Left ventricle myocardium inferior (tissue), 1 donor: ENCODE data around the gene IL31. TPM values are rescaled to one million over a fixed set of nuclear protein-coding genes. Genes with fewer than 3 reads are reported as not detected.

ENCODE experiments used
- DNase-seq: peaks from one replicate; pipeline ENCODE4 v3.0.0-alpha.2; 2020
- H3K27ac ChIP-seq: fragments of 200-600 bp; replicated peaks from 2 replicates; pipeline ENCODE4 v1.8.0; 2021
- H3K27me3 ChIP-seq: fragments of 200-600 bp; 2 replicates; pipeline ENCODE4 v1.8.0; 2021; ENCODE audit warnings: low read depth
- H3K36me3 ChIP-seq: fragments of 200-600 bp; 2 replicates; pipeline ENCODE4 v1.8.0; 2021
- H3K4me1 ChIP-seq: fragments of 200-600 bp; 2 replicates; pipeline ENCODE4 v1.8.0; 2021
- H3K4me3 ChIP-seq: fragments of 200-600 bp; 2 replicates; pipeline ENCODE4 v1.8.0; 2021; ENCODE audit warnings: mild to moderate bottlenecking, moderate library complexity
- H3K9me3 ChIP-seq: fragments of 200-600 bp; replicated peaks from 2 replicates; pipeline ENCODE4 v1.8.0; 2021
- CTCF ChIP-seq: fragments of 200-600 bp; IDR thresholded peaks from 2 replicates; pipeline ENCODE4 v1.8.0; 2021; ENCODE audit warnings: antibody characterized with exemption, mild to moderate bottlenecking, borderline replicate concordance
- intact Hi-C: fragments of 100-400 bp; cut with micrococcal nuclease; formaldehyde crosslinking; loops from one replicate; pipeline ENCODE4 v1.11.0; 2022
- total RNA-seq: library from RNA; stranded (reverse); fragmentation: NEBNext Ultra II Directional; extraction: Animal tissue kit (Norgen Biotek cat#: 25700); gene quantifications from one replicate; pipeline ENCODE4 v1.2.1, GENCODE V29; 2021
- donor health status: DM: no; HTN: yes; CAD: no; lungs with severe emphysema.

The IL31 gene
- total RNA-seq, 1 donor from 2014 or later: not detected

- Histone ChIP-seq H3K4me3 (no peak overlapping the region), H3K27ac (no peak overlapping the region), H3K36me3 (no peaks in the 10 kb centered on the region), H3K4me1 (no peaks in the 10 kb centered on the region), H3K9me3 (peaks cover 11% of the 10 kb centered on the region), H3K27me3 (peaks cover 19% of the 10 kb centered on the region)
- TF ChIP-seq CTCF: peak; percentile 79
- intact Hi-C loops: no loop called here
- peak; percentile 48 for DNase-seq
Measured at GRCh38 chr12:122190842-122191668, 17.0 kb upstream of the IL31 start.

- Histone ChIP-seq H3K27ac (no peak overlapping the region), H3K36me3 (no peaks in the 10 kb centered on the region), H3K4me1 (no peaks in the 10 kb centered on the region), H3K4me3 (no peak overlapping the region), H3K27me3 (peaks cover 19% of the 10 kb centered on the region), H3K9me3 (peaks cover under 1% of the 10 kb centered on the region)
- no peak for DNase-seq
- no peak for TF ChIP-seq CTCF
- intact Hi-C loops: no loop called here
Measured at GRCh38 chr12:122189626-122190475, 15.8 kb upstream of the IL31 start.

GRCh38 chr12:122187466-122187865 lies 13.4 kb upstream of the IL31 start:
- no peak for DNase-seq
- H3K36me3 ChIP-seq: no peaks in the 10 kb centered on the region
- peaks cover 33% of the 10 kb centered on the region for H3K27me3 ChIP-seq
- H3K4me3 ChIP-seq: no peak overlapping the region
- no peak for TF ChIP-seq CTCF
- no peaks in the 10 kb centered on the region for H3K9me3 ChIP-seq
- intact Hi-C loops: no loop called here
- no peak overlapping the region for H3K27ac ChIP-seq
- peaks cover 8% of the 10 kb centered on the region for H3K4me1 ChIP-seq

- no peak overlapping the region for H3K27ac ChIP-seq
Measured at GRCh38 chr12:122185494-122186082, 11.6 kb upstream of the IL31 start.

More at GRCh38 chr12:122185494-122186082, 11.6 kb upstream of the IL31 start:
- intact Hi-C loops: no loop called here
- Histone ChIP-seq H3K27me3 (peaks cover 38% of the 10 kb centered on the region), H3K36me3 (no peaks in the 10 kb centered on the region), H3K9me3 (no peaks in the 10 kb centered on the region), H3K4me3 (no peak overlapping the region), H3K4me1 (peaks cover 8% of the 10 kb centered on the region)
- TF ChIP-seq CTCF: no peak
- no peak for DNase-seq
